ENCODE measurements around the gene ANKMY2. TPM values are rescaled to one million over a fixed set of nuclear protein-coding genes. Genes with fewer than 3 reads are reported as not detected.
A peak's percentile ranks its signal among the peaks of the same experiment; 100 is the strongest.

Gene ANKMY2
- total RNA-seq, 1 experiment from 2014 or later: 23.9 TPM

- Histone ChIP-seq H3K4me1 (replicated peaks) (no peaks in the 10 kb centered on the region), H3K36me3 (no peaks in the 10 kb centered on the region), H3K4me3 (no peak overlapping the region), H3K27me3 (replicated peaks) (no peaks in the 10 kb centered on the region), H3K9me3 (replicated peaks) (no peaks in the 10 kb centered on the region), H3K27ac (no peak overlapping the region)
- DNase-seq (ENCODE audit: low read depth in 1 of 2, low spot score in 2 of 2): no peak
Observed at GRCh38 chr7:16592395-16592794, 53.2 kb downstream of the ANKMY2 start.

- Histone ChIP-seq H3K4me3 (no peak overlapping the region), H3K36me3 (no peaks in the 10 kb centered on the region), H3K9me3 (replicated peaks) (no peaks in the 10 kb centered on the region), H3K27me3 (replicated peaks) (no peaks in the 10 kb centered on the region), H3K27ac (no peak overlapping the region), H3K4me1 (replicated peaks) (no peaks in the 10 kb centered on the region)
- no peak for DNase-seq (ENCODE audit: low read depth in 1 of 2, low spot score in 2 of 2)
Observed at GRCh38 chr7:16590424-16590823, 55.1 kb downstream of the ANKMY2 start.

GRCh38 chr7:16589881-16590280 lies 55.7 kb downstream of the ANKMY2 start:
- no peaks in the 10 kb centered on the region for H3K27me3 ChIP-seq (replicated peaks)
- no peaks in the 10 kb centered on the region for H3K9me3 ChIP-seq (replicated peaks)
- no peaks in the 10 kb centered on the region for H3K36me3 ChIP-seq
- H3K27ac ChIP-seq: no peak overlapping the region
- no peak for DNase-seq (ENCODE audit: low read depth in 1 of 2, low spot score in 2 of 2)
- no peak overlapping the region for H3K4me3 ChIP-seq
- no peaks in the 10 kb centered on the region for H3K4me1 ChIP-seq (replicated peaks)

GRCh38 chr7:16587790-16588189 lies 57.8 kb downstream of the ANKMY2 start:
- no peak for DNase-seq (ENCODE audit: low read depth in 1 of 2, low spot score in 2 of 2)

GRCh38 chr7:16587129-16587528 lies 58.4 kb downstream of the ANKMY2 start:
- Histone ChIP-seq H3K36me3 (no peaks in the 10 kb centered on the region), H3K27me3 (replicated peaks) (no peaks in the 10 kb centered on the region), H3K27ac (no peak overlapping the region), H3K4me3 (no peak overlapping the region), H3K9me3 (replicated peaks) (no peaks in the 10 kb centered on the region), H3K4me1 (replicated peaks) (no peaks in the 10 kb centered on the region)
- DNase-seq (ENCODE audit: low read depth in 1 of 2, low spot score in 2 of 2): no peak

More at GRCh38 chr7:16587790-16588189, 57.8 kb downstream of the ANKMY2 start:
- no peaks in the 10 kb centered on the region for H3K9me3 ChIP-seq (replicated peaks)
- no peak overlapping the region for H3K27ac ChIP-seq
- no peaks in the 10 kb centered on the region for H3K36me3 ChIP-seq
- no peaks in the 10 kb centered on the region for H3K4me1 ChIP-seq (replicated peaks)
- no peaks in the 10 kb centered on the region for H3K27me3 ChIP-seq (replicated peaks)
- H3K4me3 ChIP-seq: no peak overlapping the region

GRCh38 chr7:16586081-16586874 lies 59.3 kb downstream of the ANKMY2 start:
- H3K4me3 ChIP-seq: no peak overlapping the region
- H3K36me3 ChIP-seq: no peaks in the 10 kb centered on the region
- DNase-seq (ENCODE audit: low read depth in 1 of 2, low spot score in 2 of 2): no peak
- no peaks in the 10 kb centered on the region for H3K9me3 ChIP-seq (replicated peaks)
- no peak overlapping the region for H3K27ac ChIP-seq
- H3K4me1 ChIP-seq (replicated peaks): no peaks in the 10 kb centered on the region
- no peaks in the 10 kb centered on the region for H3K27me3 ChIP-seq (replicated peaks)

GRCh38 chr7:16585540-16585939 lies 60.0 kb downstream of the ANKMY2 start:
- no peaks in the 10 kb centered on the region for H3K27me3 ChIP-seq (replicated peaks)
- H3K4me3 ChIP-seq: no peak overlapping the region
- no peaks in the 10 kb centered on the region for H3K36me3 ChIP-seq
- no peaks in the 10 kb centered on the region for H3K9me3 ChIP-seq (replicated peaks)
- H3K27ac ChIP-seq: no peak overlapping the region
- no peak for DNase-seq (ENCODE audit: low read depth in 1 of 2, low spot score in 2 of 2)
- no peaks in the 10 kb centered on the region for H3K4me1 ChIP-seq (replicated peaks)

- no peaks in the 10 kb centered on the region for H3K27me3 ChIP-seq (replicated peaks)
- no peak overlapping the region for H3K4me3 ChIP-seq
- H3K4me1 ChIP-seq (replicated peaks): no peaks in the 10 kb centered on the region
- H3K36me3 ChIP-seq: no peaks in the 10 kb centered on the region
- DNase-seq (ENCODE audit: low read depth in 1 of 2, low spot score in 2 of 2): no peak
- no peaks in the 10 kb centered on the region for H3K9me3 ChIP-seq (replicated peaks)
- H3K27ac ChIP-seq: no peak overlapping the region
Observed at GRCh38 chr7:16583834-16584233, 61.7 kb downstream of the ANKMY2 start.

GRCh38 chr7:16581286-16581685 lies 64.3 kb downstream of the ANKMY2 start:
- Histone ChIP-seq H3K27ac (no peak overlapping the region), H3K9me3 (replicated peaks) (no peaks in the 10 kb centered on the region), H3K27me3 (replicated peaks) (no peaks in the 10 kb centered on the region), H3K4me1 (replicated peaks) (no peaks in the 10 kb centered on the region), H3K4me3 (no peak overlapping the region), H3K36me3 (no peaks in the 10 kb centered on the region)
- no peak for DNase-seq (ENCODE audit: low read depth in 1 of 2, low spot score in 2 of 2)

- DNase-seq (ENCODE audit: low read depth in 1 of 2, low spot score in 2 of 2): no peak
- no peaks in the 10 kb centered on the region for H3K4me1 ChIP-seq (replicated peaks)
- H3K36me3 ChIP-seq: no peaks in the 10 kb centered on the region
- no peaks in the 10 kb centered on the region for H3K9me3 ChIP-seq (replicated peaks)
- no peak overlapping the region for H3K4me3 ChIP-seq
- H3K27ac ChIP-seq: no peak overlapping the region
- no peaks in the 10 kb centered on the region for H3K27me3 ChIP-seq (replicated peaks)
Observed at GRCh38 chr7:16579216-16579615, 66.3 kb downstream of the ANKMY2 start.

GRCh38 chr7:16571941-16572340 lies 73.6 kb downstream of the ANKMY2 start:
- DNase-seq (ENCODE audit: low read depth in 1 of 2, low spot score in 2 of 2): no peak
- Histone ChIP-seq H3K36me3 (no peaks in the 10 kb centered on the region), H3K27ac (no peak overlapping the region), H3K27me3 (replicated peaks) (no peaks in the 10 kb centered on the region), H3K4me3 (no peak overlapping the region), H3K9me3 (replicated peaks) (no peaks in the 10 kb centered on the region), H3K4me1 (replicated peaks) (no peaks in the 10 kb centered on the region)

- Histone ChIP-seq H3K27me3 (replicated peaks) (no peaks in the 10 kb centered on the region), H3K36me3 (no peaks in the 10 kb centered on the region), H3K9me3 (replicated peaks) (no peaks in the 10 kb centered on the region), H3K4me1 (replicated peaks) (no peaks in the 10 kb centered on the region; the same call in 1 of the 2 replicates), H3K4me3 (no peak overlapping the region), H3K27ac (no peak overlapping the region)
- DNase-seq (ENCODE audit: low read depth in 1 of 2, low spot score in 2 of 2): peak in 1 of 2 experiments; percentile 52
Observed at GRCh38 chr7:16564909-16565426, 80.6 kb downstream of the ANKMY2 start.

- Histone ChIP-seq H3K27me3 (replicated peaks) (no peaks in the 10 kb centered on the region), H3K4me1 (replicated peaks) (no peaks in the 10 kb centered on the region; the same call in 1 of the 2 replicates), H3K36me3 (no peaks in the 10 kb centered on the region), H3K9me3 (replicated peaks) (no peaks in the 10 kb centered on the region), H3K4me3 (no peak overlapping the region), H3K27ac (no peak overlapping the region)
- DNase-seq (ENCODE audit: low read depth in 1 of 2, low spot score in 2 of 2): no peak
Observed at GRCh38 chr7:16564023-16564380, 81.6 kb downstream of the ANKMY2 start.

GRCh38 chr7:16563281-16564022 lies 82.1 kb downstream of the ANKMY2 start:
- no peak for DNase-seq (ENCODE audit: low read depth in 1 of 2, low spot score in 2 of 2)
- Histone ChIP-seq H3K36me3 (no peaks in the 10 kb centered on the region), H3K27ac (no peak overlapping the region), H3K27me3 (replicated peaks) (no peaks in the 10 kb centered on the region), H3K4me3 (no peak overlapping the region), H3K4me1 (replicated peaks) (no peaks in the 10 kb centered on the region; the same call in 1 of the 2 replicates), H3K9me3 (replicated peaks) (no peaks in the 10 kb centered on the region)

All from SJSA1 (cell line).